Measurements from ENCODE around the gene RHOT2.

DNA sequence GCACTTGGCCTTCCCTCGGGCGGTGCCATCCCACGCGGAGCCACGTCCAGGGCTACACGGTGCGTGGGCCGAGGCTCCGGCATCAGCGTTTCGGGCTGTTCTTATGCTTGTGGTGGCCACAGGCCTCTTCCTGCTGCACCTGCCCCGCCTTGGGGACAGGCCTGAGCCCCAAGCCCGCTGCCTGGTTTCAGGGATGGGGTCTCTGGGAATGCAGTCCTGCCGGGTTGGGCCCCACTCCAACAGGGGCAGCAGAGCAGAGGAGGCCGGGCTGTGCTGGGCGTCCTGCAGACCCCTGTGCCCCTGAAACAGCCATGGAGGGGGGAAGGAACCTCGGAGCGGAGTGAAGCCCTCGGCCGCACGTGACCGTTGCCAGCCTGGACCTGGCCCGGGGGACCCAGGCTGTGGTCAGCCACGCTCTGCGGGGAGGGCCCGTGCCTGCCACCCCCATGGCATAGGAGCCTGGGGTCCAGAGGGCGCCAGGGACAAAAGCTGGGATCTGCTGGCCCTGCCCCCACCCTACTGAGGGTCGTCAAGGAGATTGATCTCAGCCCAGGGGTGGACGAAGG is 37.6 kb upstream of the RHOT2 start:
- TF ChIP-seq, protein P1, sequence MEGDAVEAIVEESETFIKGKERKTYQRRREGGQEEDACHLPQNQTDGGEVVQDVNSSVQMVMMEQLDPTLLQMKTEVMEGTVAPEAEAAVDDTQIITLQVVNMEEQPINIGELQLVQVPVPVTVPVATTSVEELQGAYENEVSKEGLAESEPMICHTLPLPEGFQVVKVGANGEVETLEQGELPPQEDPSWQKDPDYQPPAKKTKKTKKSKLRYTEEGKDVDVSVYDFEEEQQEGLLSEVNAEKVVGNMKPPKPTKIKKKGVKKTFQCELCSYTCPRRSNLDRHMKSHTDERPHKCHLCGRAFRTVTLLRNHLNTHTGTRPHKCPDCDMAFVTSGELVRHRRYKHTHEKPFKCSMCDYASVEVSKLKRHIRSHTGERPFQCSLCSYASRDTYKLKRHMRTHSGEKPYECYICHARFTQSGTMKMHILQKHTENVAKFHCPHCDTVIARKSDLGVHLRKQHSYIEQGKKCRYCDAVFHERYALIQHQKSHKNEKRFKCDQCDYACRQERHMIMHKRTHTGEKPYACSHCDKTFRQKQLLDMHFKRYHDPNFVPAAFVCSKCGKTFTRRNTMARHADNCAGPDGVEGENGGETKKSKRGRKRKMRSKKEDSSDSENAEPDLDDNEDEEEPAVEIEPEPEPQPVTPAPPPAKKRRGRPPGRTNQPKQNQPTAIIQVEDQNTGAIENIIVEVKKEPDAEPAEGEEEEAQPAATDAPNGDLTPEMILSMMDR (IDR thresholded peaks at IDR 0.05; ENCODE audit: low read depth, low read length): no peak
- TF ChIP-seq POLR2A (IDR thresholded peaks at IDR 0.05; ENCODE audit: extremely low read depth, insufficient read length) (no peak), MAX (IDR thresholded peaks at IDR 0.05; ENCODE audit: low read depth, low read length) (no peak)

Measured in NB4 (cell line).